22Rv1 (cell line): Measurements from ENCODE around the gene FGFR4.
A peak's percentile ranks its signal among the peaks of the same experiment; 100 is the strongest.

ENCODE experiments used
- H3K27ac ChIP-seq: fragments of 450-650 bp; 2 replicates; pipeline ENCODE4 v1.5.1; 2017
- ZFX ChIP-seq: fragments of 450-650 bp; IDR thresholded peaks from 2 replicates; pipeline ENCODE4 v1.6.1; 2017; ENCODE audit warnings: antibody characterized with exemption, borderline replicate concordance
- TF ChIP-seq, protein P1 (sequence below): fragments of 450-650 bp; IDR thresholded peaks from 2 replicates; pipeline ENCODE4 v1.5.1; 2017; ENCODE audit warnings: mild to moderate bottlenecking

Gene FGFR4

DNA sequence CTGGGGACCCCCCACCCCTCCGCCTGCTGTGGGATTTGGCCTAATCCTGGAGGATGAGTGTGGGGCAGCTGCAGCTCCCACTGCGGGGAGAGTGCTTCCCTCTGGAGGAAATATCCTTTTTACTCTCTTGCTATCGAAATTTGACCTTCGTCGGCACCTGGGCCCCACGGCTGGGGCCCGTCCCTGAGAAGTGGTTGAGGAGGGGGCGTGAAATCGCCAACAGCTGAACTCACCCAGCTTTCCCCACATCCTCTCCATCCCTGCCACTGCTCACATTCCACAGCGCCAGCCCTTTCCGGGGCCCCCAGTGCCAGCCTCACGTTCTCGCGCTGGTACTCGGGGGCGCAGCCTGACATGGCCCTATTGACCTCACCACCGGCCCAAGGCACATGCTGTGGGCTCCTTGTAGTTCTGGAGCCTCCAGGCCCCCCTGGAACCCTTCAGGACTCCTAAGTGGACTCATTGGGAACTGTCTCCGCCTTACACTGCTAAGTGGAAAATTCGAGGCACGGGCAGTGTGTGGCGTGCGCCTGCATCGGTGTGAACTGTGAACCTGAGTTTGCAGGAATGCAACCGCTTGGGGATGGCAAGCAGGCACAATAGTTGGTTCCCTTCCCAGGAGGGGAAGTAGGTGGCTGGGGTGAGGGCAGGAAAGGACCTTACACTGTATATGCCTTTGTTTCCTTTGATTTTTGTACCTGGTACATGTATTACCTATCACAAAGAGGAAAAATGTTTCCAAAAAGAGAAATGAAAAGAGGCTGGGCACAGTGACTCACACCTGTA is 19.2 kb downstream of the FGFR4 start:
- TF ChIP-seq, protein P1, sequence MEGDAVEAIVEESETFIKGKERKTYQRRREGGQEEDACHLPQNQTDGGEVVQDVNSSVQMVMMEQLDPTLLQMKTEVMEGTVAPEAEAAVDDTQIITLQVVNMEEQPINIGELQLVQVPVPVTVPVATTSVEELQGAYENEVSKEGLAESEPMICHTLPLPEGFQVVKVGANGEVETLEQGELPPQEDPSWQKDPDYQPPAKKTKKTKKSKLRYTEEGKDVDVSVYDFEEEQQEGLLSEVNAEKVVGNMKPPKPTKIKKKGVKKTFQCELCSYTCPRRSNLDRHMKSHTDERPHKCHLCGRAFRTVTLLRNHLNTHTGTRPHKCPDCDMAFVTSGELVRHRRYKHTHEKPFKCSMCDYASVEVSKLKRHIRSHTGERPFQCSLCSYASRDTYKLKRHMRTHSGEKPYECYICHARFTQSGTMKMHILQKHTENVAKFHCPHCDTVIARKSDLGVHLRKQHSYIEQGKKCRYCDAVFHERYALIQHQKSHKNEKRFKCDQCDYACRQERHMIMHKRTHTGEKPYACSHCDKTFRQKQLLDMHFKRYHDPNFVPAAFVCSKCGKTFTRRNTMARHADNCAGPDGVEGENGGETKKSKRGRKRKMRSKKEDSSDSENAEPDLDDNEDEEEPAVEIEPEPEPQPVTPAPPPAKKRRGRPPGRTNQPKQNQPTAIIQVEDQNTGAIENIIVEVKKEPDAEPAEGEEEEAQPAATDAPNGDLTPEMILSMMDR, result no peak
- TF ChIP-seq ZFX, result no peak
- no peak overlapping the region for H3K27ac ChIP-seq

GRCh38 chr5:177107159-177107558 is 20.4 kb downstream of the FGFR4 start:
- no peak overlapping the region for H3K27ac ChIP-seq
- TF ChIP-seq ZFX, result no peak
- TF ChIP-seq, protein P1, result no peak

- TF ChIP-seq, protein P1, result no peak
- no peak for TF ChIP-seq ZFX
- H3K27ac ChIP-seq, result no peak overlapping the region
These were observed 23.1 kb downstream of the FGFR4 start for GRCh38 chr5:177109810-177110209.

- H3K27ac ChIP-seq, result no peak overlapping the region
- TF ChIP-seq ZFX, result no peak
- TF ChIP-seq, protein P1, result peak; percentile 94
These were observed 25.1 kb downstream of the FGFR4 start for GRCh38 chr5:177111720-177112394.

- H3K27ac ChIP-seq, result no peak overlapping the region
- TF ChIP-seq, protein P1, result no peak
- TF ChIP-seq ZFX, result no peak
These were observed 26.0 kb downstream of the FGFR4 start for GRCh38 chr5:177112589-177113220.

DNA sequence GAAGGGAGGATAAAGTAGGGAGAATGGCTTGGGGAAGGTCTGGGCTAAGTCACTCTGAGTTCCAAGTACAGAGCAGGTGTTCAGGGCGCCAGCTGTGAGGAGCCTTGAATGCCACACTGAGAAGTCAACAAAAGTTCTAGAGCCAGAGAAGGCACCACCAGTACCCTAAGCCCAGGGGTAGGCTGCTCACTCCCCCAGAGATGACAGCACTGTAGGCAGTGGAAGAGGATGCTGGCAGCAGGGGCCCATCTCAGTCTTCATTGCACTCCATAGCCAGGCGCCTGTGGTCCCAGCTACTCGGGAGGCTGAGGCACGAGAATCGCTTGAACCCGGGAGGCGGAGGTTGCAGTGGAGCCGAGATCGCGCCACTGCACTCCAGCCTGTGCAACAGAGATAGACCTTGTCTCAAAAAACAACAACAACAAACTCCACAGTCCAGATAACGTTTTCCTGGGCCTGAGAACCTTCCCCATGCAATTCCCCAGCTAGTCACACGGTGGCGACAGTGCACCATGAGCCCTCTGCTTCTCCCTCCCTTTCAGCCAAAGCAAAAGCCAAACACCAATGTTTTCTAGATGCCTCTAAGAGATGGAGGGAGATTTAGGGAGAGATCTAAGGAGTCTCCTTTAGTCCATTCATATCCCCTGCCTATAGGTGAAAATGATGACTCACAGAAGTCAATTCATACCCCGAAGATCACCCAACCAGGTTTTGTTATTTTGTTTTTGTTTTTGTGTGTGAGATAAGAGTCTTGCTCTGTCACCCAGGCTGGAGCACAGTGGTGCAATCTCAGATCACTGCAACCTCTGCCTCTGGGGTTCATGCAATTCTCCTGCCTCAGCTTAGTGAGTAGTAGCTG is 27.1 kb downstream of the FGFR4 start:
- TF ChIP-seq, protein P1, result peak; percentile 98
- no peak for TF ChIP-seq ZFX
- H3K27ac ChIP-seq, result no peak overlapping the region
